NT2/D1 (cell line): Measurements from ENCODE around the gene CAAP1.

Source experiments
- SUZ12 ChIP-seq: IDR thresholded peaks from 2 replicates; pipeline ENCODE4 v1.6.1; 2011; ENCODE audit not compliant: insufficient read length, insufficient read depth; ENCODE audit errors: extremely low read depth
- YY1 ChIP-seq: IDR thresholded peaks from 2 replicates; pipeline ENCODE4 v1.6.1; 2011; ENCODE audit not compliant: insufficient read length, insufficient read depth
- ZNF274 ChIP-seq: IDR thresholded peaks from 2 replicates; pipeline ENCODE4 v1.6.1; 2011; ENCODE audit warnings: mild to moderate bottlenecking, low read depth, low read length

- TF ChIP-seq YY1 (no peak), ZNF274 (no peak), SUZ12 (no peak)
These were observed 876 bp downstream of the CAAP1 start for GRCh38 chr9:26891726-26892125.
